IMR-90 (cell line): ENCODE measurements around the gene RGS5. TPM values are rescaled to one million over a fixed set of nuclear protein-coding genes. Genes with fewer than 3 reads are reported as not detected.

Experiments
- ATAC-seq: fragments of 200-7000 bp; cut with Tn5 transposase; 2 replicates; pipeline ENCODE4 v1.9.1; 2020; ENCODE audit warnings: low read depth, mild to moderate bottlenecking, moderate library complexity
- BruUV-seq: library from RNA; stranded (reverse); fragments of 400-500 nt; replicated peaks from 2 replicates; lab custom pipeline; 2021; lab: Mats Ljungman, UMichigan
- CTCF ChIA-PET: fragments of 300-600 bp; formaldehyde crosslinking; extraction: SDS; loops from one replicate; lab custom pipeline; 2021; ENCODE audit warnings: antibody characterized with exemption; lab: Yijun Ruan, JAX
- POLR2A ChIA-PET: fragments of 300-600 bp; sonication (Branson Sonifier 250); formaldehyde crosslinking; loops from one replicate; lab custom pipeline; 2022; ENCODE audit warnings: antibody characterized with exemption; ENCODE audit not compliant: unreplicated experiment; lab: Charles Lee
- DNase-seq: peaks from one replicate; pipeline ENCODE4 v3.0.0; 2013
- H2AFZ ChIP-seq: replicated peaks from 2 replicates; pipeline ENCODE3; 2013; ENCODE audit warnings: low read length, mild to moderate bottlenecking; ENCODE audit not compliant: poor library complexity
- H2AK5ac ChIP-seq: 2 replicates; pipeline ENCODE4 v1.6.1; 2013; ENCODE audit warnings: low read depth, low read length, inconsistent platforms
- H2AK9ac ChIP-seq: replicated peaks from 2 replicates; pipeline ENCODE3; 2013; ENCODE audit warnings: mild to moderate bottlenecking, low read depth, low read length, moderate library complexity; ENCODE audit not compliant: poor library complexity
- H2BK120ac ChIP-seq: 2 replicates; pipeline ENCODE4 v1.6.1; 2013; ENCODE audit warnings: low read depth, low read length, inconsistent platforms
- H2BK15ac ChIP-seq: 3 replicates; pipeline ENCODE4 v1.6.1; 2013; ENCODE audit warnings: low read depth, low read length, inconsistent platforms
- H2BK20ac ChIP-seq: 2 replicates; pipeline ENCODE4 v1.6.1; 2013; ENCODE audit warnings: low read depth, mild to moderate bottlenecking, inconsistent platforms, low read length, moderate library complexity
- H2BK5ac ChIP-seq: 2 replicates; pipeline ENCODE4 v1.6.1; 2013; ENCODE audit warnings: mild to moderate bottlenecking, low read depth, low read length, inconsistent platforms; ENCODE audit not compliant: poor library complexity, severe bottlenecking
- H3K14ac ChIP-seq: replicated peaks from 2 replicates; pipeline ENCODE4 v1.6.1; 2013; ENCODE audit warnings: low read depth, low read length, inconsistent platforms
- H3K18ac ChIP-seq: 2 replicates; pipeline ENCODE4 v1.6.1; 2013; ENCODE audit warnings: low read depth, low read length, control low read depth
- H3K23ac ChIP-seq: 2 replicates; pipeline ENCODE4 v1.6.1; 2013; ENCODE audit warnings: low read depth, low read length, inconsistent platforms
- H3K27ac ChIP-seq: 2 replicates; pipeline ENCODE4 v1.5.1; 2013; ENCODE audit warnings: mild to moderate bottlenecking, control low read depth, low read length; ENCODE audit not compliant: insufficient read depth
- H3K27me3 ChIP-seq: 2 replicates; pipeline ENCODE4 v1.6.1; 2013; ENCODE audit warnings: low read length; ENCODE audit not compliant: control insufficient read depth, insufficient read depth
- H3K36me3 ChIP-seq: 2 replicates; pipeline ENCODE4 v1.6.1; 2013; ENCODE audit warnings: low read length, mixed read lengths; ENCODE audit not compliant: control insufficient read depth, insufficient read depth
- H3K4ac ChIP-seq: 2 replicates; pipeline ENCODE4 v1.6.1; 2013; ENCODE audit warnings: low read depth, low read length, inconsistent platforms
- H3K4me1 ChIP-seq: 2 replicates; pipeline ENCODE4 v1.6.1; 2013; ENCODE audit warnings: low read length, mixed read lengths; ENCODE audit not compliant: control insufficient read depth, insufficient read depth
- H3K4me2 ChIP-seq: 2 replicates; pipeline ENCODE4 v1.6.1; 2013; ENCODE audit warnings: low read depth, mild to moderate bottlenecking, control low read depth, low read length, moderate library complexity
- H3K4me3 ChIP-seq: 2 replicates; pipeline ENCODE4 v1.5.1; 2013; ENCODE audit warnings: low read depth, mild to moderate bottlenecking, control low read depth, low read length, moderate library complexity; ENCODE audit not compliant: insufficient read depth
- H3K56ac ChIP-seq: 2 replicates; pipeline ENCODE4 v1.6.1; 2013; ENCODE audit warnings: low read length, inconsistent platforms; ENCODE audit not compliant: insufficient read depth; ENCODE audit errors: extremely low read depth
- H3K79me1 ChIP-seq, 2 experiments: 2 replicates each; pipeline ENCODE4 v1.6.1; 2013; ENCODE audit warnings: low read length in 2 of 2, inconsistent platforms in 1 of 2, low read depth in 1 of 2
- H3K9ac ChIP-seq: 2 replicates; pipeline ENCODE4 v1.6.1; 2013; ENCODE audit warnings: low read depth, low read length, control low read depth
- H3K9me1 ChIP-seq: 2 replicates; pipeline ENCODE4 v1.6.1; 2013; ENCODE audit warnings: low read length, inconsistent platforms; ENCODE audit not compliant: insufficient read depth
- H3K9me3 ChIP-seq: 2 replicates; pipeline ENCODE4 v1.6.1; 2013; ENCODE audit warnings: low read length; ENCODE audit not compliant: control insufficient read depth, insufficient read depth
- H4K20me1 ChIP-seq: 2 replicates; pipeline ENCODE4 v1.6.1; 2013; ENCODE audit warnings: low read length, inconsistent platforms; ENCODE audit not compliant: insufficient read depth
- H4K5ac ChIP-seq: 2 replicates; pipeline ENCODE4 v1.6.1; 2013; ENCODE audit warnings: mild to moderate bottlenecking, low read depth, low read length, control low read depth
- H4K8ac ChIP-seq, 2 experiments: 2 replicates each; pipeline ENCODE4 v1.6.1; 2013; ENCODE audit warnings: low read depth in 2 of 2, low read length in 2 of 2, control low read depth in 1 of 2, inconsistent platforms in 1 of 2
- H4K91ac ChIP-seq: 2 replicates; pipeline ENCODE4 v1.6.1; 2013; ENCODE audit warnings: low read depth, low read length, inconsistent platforms; ENCODE audit not compliant: insufficient read depth
- BHLHE40 ChIP-seq: fragments of 150-350 bp; IDR thresholded peaks from 2 replicates; pipeline ENCODE4 v1.6.1; 2016; ENCODE audit warnings: mild to moderate bottlenecking, low read depth, low read length
- CEBPB ChIP-seq: IDR thresholded peaks from 2 replicates; pipeline ENCODE4 v1.6.1; 2012; ENCODE audit warnings: low read depth, low read length, improper control_type of control experiment
- CTCF ChIP-seq: conservative IDR thresholded peaks from 2 replicates; pipeline ENCODE4 v1.5.1; 2012; ENCODE audit warnings: mild to moderate bottlenecking, low read depth, low read length, improper control_type of control experiment
- MAFK ChIP-seq: IDR thresholded peaks from 2 replicates; pipeline ENCODE4 v1.6.1; 2012; ENCODE audit warnings: low read depth, low read length, improper control_type of control experiment
- MAZ ChIP-seq: IDR thresholded peaks from 2 replicates; pipeline ENCODE4 v1.6.1; 2012; ENCODE audit warnings: low read depth, mild to moderate bottlenecking, low read length, improper control_type of control experiment, moderate library complexity, borderline replicate concordance
- MXI1 ChIP-seq: IDR thresholded peaks from 2 replicates; pipeline ENCODE4 v1.6.1; 2012; ENCODE audit warnings: low read depth, mild to moderate bottlenecking, low read length, moderate library complexity, borderline replicate concordance
- NFE2L2 ChIP-seq: fragments of 150-350 bp; IDR thresholded peaks from 2 replicates; pipeline ENCODE4 v1.6.1; 2016; ENCODE audit warnings: low read depth, mild to moderate bottlenecking, low read length
- POLR2A ChIP-seq: IDR thresholded peaks from 2 replicates; pipeline ENCODE4 v1.6.1; 2012; ENCODE audit warnings: mild to moderate bottlenecking, low read depth, low read length
- RAD21 ChIP-seq: IDR thresholded peaks from 2 replicates; pipeline ENCODE4 v1.6.1; 2012; ENCODE audit warnings: low read length, improper control_type of control experiment
- RCOR1 ChIP-seq: IDR thresholded peaks from 2 replicates; pipeline ENCODE4 v1.6.1; 2012; ENCODE audit warnings: mild to moderate bottlenecking, low read length, improper control_type of control experiment; ENCODE audit not compliant: insufficient replicate concordance
- RFX5 ChIP-seq: IDR thresholded peaks from 2 replicates; pipeline ENCODE4 v1.8.0; 2012; ENCODE audit warnings: low read depth, mild to moderate bottlenecking, low read length, moderate library complexity
- SMC3 ChIP-seq: fragments of 150-350 bp; IDR thresholded peaks from 2 replicates; pipeline ENCODE4 v1.6.1; 2016; ENCODE audit warnings: low read depth, mild to moderate bottlenecking, antibody characterized with exemption, low read length, moderate library complexity
- WGBS, 2 experiments: methylation state at CpG; one replicate each; pipeline versions ENCODE4 v1.1.5 to v1.1.7; 2013; ENCODE audit warnings: missing lambda C conversion rate in 2 of 2; ENCODE audit not compliant: insufficient read length in 1 of 2; ENCODE audit errors: extremely low coverage in 2 of 2; 5-methylcytosine and 5-hydroxymethylcytosine counted together
- dilution Hi-C: fragments of 300-500 bp; cut with HindIII; formaldehyde crosslinking; loops from one replicate; pipeline ENCODE4 v1.14.3; 2018; ENCODE audit warnings: low sequenced_read_pairs; ENCODE audit not compliant: unreplicated experiment
- in situ Hi-C: fragments of 300-500 bp; cut with MboI; formaldehyde crosslinking; loops from 3 replicates; pipeline ENCODE4 v1.14.3; 2019; ENCODE audit warnings: low sequenced_read_pairs, inconsistent platforms, mixed read lengths
- intact Hi-C: fragments of 100-400 bp; cut with micrococcal nuclease; formaldehyde crosslinking; loops from 2 replicates; pipeline ENCODE4 v1.10.0; 2022
- polyA plus RNA-seq, 3 experiments: library from polyadenylated mRNA; depleted of rRNA; stranded (reverse); fragments of >200 nt; gene quantifications; 2 replicates each; pipeline ENCODE4 v1.2.3, GENCODE V29; 2012; ENCODE audit warnings: low replicate concordance in 1 of 3
- total RNA-seq: library from RNA; depleted of rRNA; stranded (reverse); fragments of >200 nt; gene quantifications from 2 replicates; pipeline ENCODE4 v1.2.3, GENCODE V29; 2012
- TF ChIP-seq, protein P1 (sequence below): fragments of 150-350 bp; IDR thresholded peaks from 2 replicates; pipeline ENCODE4 v1.6.1; 2017; ENCODE audit warnings: mild to moderate bottlenecking, antibody characterized with exemption, low read length, low read depth

RGS5 gene
- total and polyA plus RNA-seq, 2 of the 4 experiments (the other 2 are of a cell fraction): 21.4 to 40.0 TPM

- Histone ChIP-seq H3K27ac (no peak overlapping the region), H2AFZ (no peak overlapping the region), H2BK15ac (no peak overlapping the region), H4K91ac (no peak overlapping the region), H4K20me1 (no peaks in the 10 kb centered on the region), H3K36me3 (no peaks in the 10 kb centered on the region), H4K8ac (no peak overlapping the region), H3K23ac (no peak overlapping the region), H3K27me3 (no peaks in the 10 kb centered on the region), H3K14ac (no peak overlapping the region), H4K5ac (no peak overlapping the region), H3K4ac (no peak overlapping the region), H2BK120ac (no peak overlapping the region), H2BK20ac (no peak overlapping the region), H3K9ac (no peak overlapping the region), H3K4me2 (no peak overlapping the region), H2AK5ac (no peak overlapping the region), H3K4me3 (no peak overlapping the region), H3K56ac (no peak overlapping the region), H3K79me1 (0 out of 4 replicates have a peak, but pooled peaks cover 0 to 1% of the 10 kb centered on the region in 2 experiments), H3K18ac (no peak overlapping the region), H3K4me1 (peaks cover 5% of the 10 kb centered on the region), H3K9me1 (peaks cover 2% of the 10 kb centered on the region; the same call in 1 of the 2 replicates), H2BK5ac (no peak overlapping the region), H3K9me3 (no peaks in the 10 kb centered on the region), H2AK9ac (no peak overlapping the region)
- in situ Hi-C loops: loop anchor here (5.0 kb wide), 2 partner anchors 104 to 319 kb away; no protein-coding TSS in a partner anchor
- DNase-seq: no peak
- no peak for TF ChIP-seq NFE2L2
- no peak for TF ChIP-seq BHLHE40
- no peak for TF ChIP-seq CEBPB
- no peak for TF ChIP-seq RAD21
- no peak for TF ChIP-seq RFX5
- TF ChIP-seq CTCF: no peak
- no peak for TF ChIP-seq MAZ
- TF ChIP-seq MXI1: no peak
- no peak for TF ChIP-seq RCOR1
- no peak for TF ChIP-seq MAFK
- TF ChIP-seq, protein P1, sequence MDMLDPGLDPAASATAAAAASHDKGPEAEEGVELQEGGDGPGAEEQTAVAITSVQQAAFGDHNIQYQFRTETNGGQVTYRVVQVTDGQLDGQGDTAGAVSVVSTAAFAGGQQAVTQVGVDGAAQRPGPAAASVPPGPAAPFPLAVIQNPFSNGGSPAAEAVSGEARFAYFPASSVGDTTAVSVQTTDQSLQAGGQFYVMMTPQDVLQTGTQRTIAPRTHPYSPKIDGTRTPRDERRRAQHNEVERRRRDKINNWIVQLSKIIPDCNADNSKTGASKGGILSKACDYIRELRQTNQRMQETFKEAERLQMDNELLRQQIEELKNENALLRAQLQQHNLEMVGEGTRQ: no peak
- no peak for TF ChIP-seq POLR2A
- no peak for TF ChIP-seq SMC3
- no TSS peak for BruUV-seq
- no CpG with 5 or more reads among the region's 4 CpGs for WGBS, 2 experiments
- intact Hi-C loops: loop anchor here (10.0 kb wide), 1 partner anchor 562 kb away; no protein-coding TSS in a partner anchor
- dilution Hi-C loops: no loop called here
- no peak for ATAC-seq
- POLR2A ChIA-PET: no interaction called here
- CTCF ChIA-PET: interaction anchor here (1.1 to 3.7 kb wide), 3 partner anchors 106 to 329 kb away, joined by 3 to 45 read pairs (median 8); partner anchors contain the start of gene RGS4
Observed at GRCh38 chr1:163176797-163177196, 25.9 kb downstream of the RGS5 start.
